H1 (cell line): ENCODE data around the gene RBM34.
"Not testable (repeated sequence)": the region's sequence is repeated elsewhere in the genome, so short reads cannot be mapped to it uniquely, and the experiment has no call there.

Source experiments
- CEBPB ChIP-seq: IDR thresholded peaks from 2 replicates; pipeline ENCODE4 v1.6.1; 2012; ENCODE audit warnings: low read depth, low read length
- EP300 ChIP-seq, 2 experiments: IDR thresholded peaks; 1 replicate in 1 of 2; 2 replicates in 1 of 2; pipeline ENCODE4 v1.6.1; 2011 to 2012; ENCODE audit warnings: low read depth in 2 of 2, low read length in 2 of 2, mild to moderate bottlenecking in 2 of 2, borderline replicate concordance in 1 of 2, inconsistent platforms in 1 of 2, moderate library complexity in 1 of 2
- POLR2A ChIP-seq, 2 experiments: IDR thresholded peaks; 1 replicate in 1 of 2; 2 replicates in 1 of 2; pipeline ENCODE4 v1.6.1; 2011; ENCODE audit warnings: low read depth in 2 of 2, low read length in 2 of 2, mild to moderate bottlenecking in 2 of 2; ENCODE audit errors: control extremely low read depth in 1 of 2
- POLR2AphosphoS5 ChIP-seq: IDR thresholded peaks from 2 replicates; pipeline ENCODE4 v1.6.1; 2011; ENCODE audit warnings: low read depth, low read length
- RBBP5 ChIP-seq: IDR thresholded peaks from 2 replicates; pipeline ENCODE4 v1.7.1; 2012; ENCODE audit warnings: low read depth, mild to moderate bottlenecking, inconsistent platforms, low read length, moderate library complexity, borderline replicate concordance
- SIN3A ChIP-seq, 2 experiments: IDR thresholded peaks in 1 of 2; conservative IDR thresholded peaks in 1 of 2; 2 replicates each; pipeline ENCODE4 v1.6.1; 2011 to 2012; ENCODE audit warnings: low read length in 2 of 2, improper control_type of control experiment in 1 of 2, low read depth in 1 of 2, mild to moderate bottlenecking in 1 of 2
- SP2 ChIP-seq: IDR thresholded peaks from 2 replicates; pipeline ENCODE4 v1.6.1; 2012; ENCODE audit warnings: mild to moderate bottlenecking, low read length, inconsistent platforms
- SRF ChIP-seq: IDR thresholded peaks from 2 replicates; pipeline ENCODE4 v1.6.1; 2011; ENCODE audit warnings: mild to moderate bottlenecking, low read depth, low read length, moderate library complexity
- TBP ChIP-seq: IDR thresholded peaks from 2 replicates; pipeline ENCODE4 v1.6.1; 2011; ENCODE audit warnings: low read depth, low read length, improper control_type of control experiment
- TCF12 ChIP-seq: IDR thresholded peaks from 2 replicates; pipeline ENCODE4 v1.6.1; 2011; ENCODE audit warnings: low read depth, mild to moderate bottlenecking, low read length
- TF ChIP-seq, protein P1 (sequence below): IDR thresholded peaks from 2 replicates; pipeline ENCODE4 v1.6.1; 2012; ENCODE audit warnings: inconsistent platforms
- TF ChIP-seq, protein P2 (sequence below), 3 experiments: IDR thresholded peaks; 1 replicate in 2 of 3; 2 replicates in 1 of 3; pipeline versions ENCODE4 v1.5.1 to v1.6.1; 2011; ENCODE audit warnings: low read length in 3 of 3, mild to moderate bottlenecking in 3 of 3, inconsistent platforms in 2 of 3, low read depth in 1 of 3, moderate library complexity in 1 of 3; ENCODE audit not compliant: insufficient read depth in 1 of 3; ENCODE audit errors: control extremely low read depth in 1 of 3
- TF ChIP-seq, protein P3 (sequence below): IDR thresholded peaks from 2 replicates; pipeline ENCODE4 v1.6.1; 2011; ENCODE audit warnings: low read depth, mild to moderate bottlenecking, low read length; ENCODE audit not compliant: insufficient read depth

DNA sequence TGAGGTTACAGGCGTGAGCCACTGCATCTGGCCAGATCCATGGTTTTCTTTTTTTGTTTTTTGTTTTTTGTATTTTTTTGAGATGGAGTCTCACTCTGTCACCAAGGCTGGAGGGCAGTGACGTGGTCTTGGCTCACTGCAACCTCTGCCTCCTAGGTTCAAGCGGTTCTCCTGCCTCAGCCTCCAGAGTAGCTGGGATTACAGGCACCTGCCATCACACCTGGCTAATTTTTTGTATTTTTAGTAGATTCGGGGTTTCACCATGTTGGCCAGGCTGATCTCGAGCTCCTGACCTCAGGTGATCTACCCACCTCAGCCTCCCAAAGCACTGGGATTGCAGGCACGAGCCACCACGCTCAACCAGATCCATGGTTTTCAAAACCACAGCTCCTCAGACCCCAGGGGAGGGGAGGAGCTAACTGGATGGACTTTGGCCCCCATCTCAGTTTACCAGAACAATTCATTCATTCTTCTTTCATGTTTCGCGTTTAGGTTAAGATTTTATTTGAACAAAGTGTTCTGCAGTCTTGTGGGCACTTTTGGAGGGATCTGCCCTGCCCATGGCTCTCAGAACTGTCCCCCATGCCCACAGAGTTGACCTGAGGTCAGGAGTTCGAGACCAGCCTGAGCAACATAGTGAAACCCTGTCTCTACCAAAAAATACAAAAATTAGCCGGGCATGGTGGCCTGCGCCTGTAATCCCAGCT is 75.5 kb downstream of the RBM34 start:
- TF ChIP-seq POLR2A (IDR thresholded peaks at IDR 0.05; ENCODE audit: control extremely low read depth in 1 of 2, low read depth in 2 of 2, low read length in 2 of 2); SP2; EP300 (IDR thresholded peaks at IDR 0.05; ENCODE audit: borderline replicate concordance in 1 of 2, low read depth in 2 of 2, low read length in 2 of 2); SRF; SIN3A (conservative IDR thresholded peaks at IDR 0.05 in 1 of 2, IDR thresholded peaks at IDR 0.05 in 1 of 2; ENCODE audit: low read depth in 1 of 2, low read length in 2 of 2); CEBPB; TBP; POLR2AphosphoS5; TCF12; RBBP5: not testable (repeated sequence)
- TF ChIP-seq, protein P1, sequence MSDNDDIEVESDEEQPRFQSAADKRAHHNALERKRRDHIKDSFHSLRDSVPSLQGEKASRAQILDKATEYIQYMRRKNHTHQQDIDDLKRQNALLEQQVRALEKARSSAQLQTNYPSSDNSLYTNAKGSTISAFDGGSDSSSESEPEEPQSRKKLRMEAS, result not testable (repeated sequence)
- TF ChIP-seq, protein P2, sequence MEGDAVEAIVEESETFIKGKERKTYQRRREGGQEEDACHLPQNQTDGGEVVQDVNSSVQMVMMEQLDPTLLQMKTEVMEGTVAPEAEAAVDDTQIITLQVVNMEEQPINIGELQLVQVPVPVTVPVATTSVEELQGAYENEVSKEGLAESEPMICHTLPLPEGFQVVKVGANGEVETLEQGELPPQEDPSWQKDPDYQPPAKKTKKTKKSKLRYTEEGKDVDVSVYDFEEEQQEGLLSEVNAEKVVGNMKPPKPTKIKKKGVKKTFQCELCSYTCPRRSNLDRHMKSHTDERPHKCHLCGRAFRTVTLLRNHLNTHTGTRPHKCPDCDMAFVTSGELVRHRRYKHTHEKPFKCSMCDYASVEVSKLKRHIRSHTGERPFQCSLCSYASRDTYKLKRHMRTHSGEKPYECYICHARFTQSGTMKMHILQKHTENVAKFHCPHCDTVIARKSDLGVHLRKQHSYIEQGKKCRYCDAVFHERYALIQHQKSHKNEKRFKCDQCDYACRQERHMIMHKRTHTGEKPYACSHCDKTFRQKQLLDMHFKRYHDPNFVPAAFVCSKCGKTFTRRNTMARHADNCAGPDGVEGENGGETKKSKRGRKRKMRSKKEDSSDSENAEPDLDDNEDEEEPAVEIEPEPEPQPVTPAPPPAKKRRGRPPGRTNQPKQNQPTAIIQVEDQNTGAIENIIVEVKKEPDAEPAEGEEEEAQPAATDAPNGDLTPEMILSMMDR (IDR thresholded peaks at IDR 0.05; ENCODE audit: control extremely low read depth in 1 of 3, insufficient read depth in 1 of 3, low read depth in 1 of 3, low read length in 3 of 3), result not testable (repeated sequence)
- TF ChIP-seq, protein P3, sequence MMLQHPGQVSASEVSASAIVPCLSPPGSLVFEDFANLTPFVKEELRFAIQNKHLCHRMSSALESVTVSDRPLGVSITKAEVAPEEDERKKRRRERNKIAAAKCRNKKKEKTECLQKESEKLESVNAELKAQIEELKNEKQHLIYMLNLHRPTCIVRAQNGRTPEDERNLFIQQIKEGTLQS, result not testable (repeated sequence)
